Stimulated activated CD4-positive, alpha-beta T cell treated with anti-CD3 and anti-CD28 coated beads, Interleukin-15, amount 100 ng/mL, for 48 hours (primary cell): ENCODE data around the gene LRPPRC.
"Not testable (repeated sequence)": the region's sequence is repeated elsewhere in the genome, so short reads cannot be mapped to it uniquely, and the experiment has no call there.

Experiments used
- DNase-seq, 2 donors: peaks; one replicate each; pipeline ENCODE4 v3.0.0-alpha.2; 2020; ENCODE audit warnings: low read depth in 2 of 2

Gene LRPPRC

DNA sequence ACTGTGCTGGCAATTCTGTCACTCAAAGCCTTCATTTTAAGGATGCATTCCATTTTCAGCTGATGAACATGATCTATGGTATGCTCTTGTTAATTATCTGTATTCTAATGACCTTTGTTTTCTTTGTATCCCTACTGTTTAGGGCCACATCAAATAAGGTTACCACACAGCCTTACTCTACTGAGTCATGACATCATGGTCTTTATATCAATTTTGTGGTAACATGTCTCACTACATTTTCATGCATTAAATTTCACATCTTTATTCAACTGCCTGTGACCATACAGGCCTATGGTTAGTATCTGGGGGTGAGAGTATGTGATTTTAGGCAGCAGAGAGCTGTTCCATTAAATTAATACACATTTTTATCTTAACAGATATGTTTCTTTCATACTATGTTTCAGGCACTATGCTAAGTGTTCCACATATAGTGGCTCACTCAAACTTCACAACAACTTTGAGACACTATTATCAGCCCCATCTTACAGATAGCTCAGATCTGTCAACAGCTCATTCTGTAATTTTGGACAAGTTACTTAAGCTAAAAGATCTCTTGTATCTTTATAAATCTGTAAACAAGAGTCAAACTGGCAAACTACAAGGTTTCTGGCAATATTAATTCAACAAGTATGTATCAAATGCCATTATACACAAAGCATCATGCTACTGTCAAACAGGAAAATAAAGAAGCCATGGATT lies 18.0 kb downstream of the LRPPRC start:
- no peak for DNase-seq

DNA sequence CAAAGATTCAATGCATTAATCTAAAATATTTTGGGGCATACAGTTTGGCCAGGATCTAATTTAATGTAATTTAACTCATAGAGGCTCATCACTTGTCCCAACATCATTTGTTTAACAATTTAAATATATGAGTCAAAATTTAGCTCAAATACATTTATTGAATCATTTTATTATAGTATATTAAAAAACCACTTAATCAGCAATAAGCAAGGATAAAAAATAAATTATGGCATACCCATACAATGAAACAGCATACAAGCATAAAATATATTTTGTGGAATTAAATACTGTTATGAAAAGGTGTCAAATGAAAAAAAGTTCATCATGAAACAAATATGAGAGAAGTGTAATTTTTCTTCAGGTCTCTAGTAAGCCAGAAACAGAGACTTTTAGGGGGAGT lies 34.9 kb downstream of the LRPPRC start:
- DNase-seq, result no peak

DNA sequence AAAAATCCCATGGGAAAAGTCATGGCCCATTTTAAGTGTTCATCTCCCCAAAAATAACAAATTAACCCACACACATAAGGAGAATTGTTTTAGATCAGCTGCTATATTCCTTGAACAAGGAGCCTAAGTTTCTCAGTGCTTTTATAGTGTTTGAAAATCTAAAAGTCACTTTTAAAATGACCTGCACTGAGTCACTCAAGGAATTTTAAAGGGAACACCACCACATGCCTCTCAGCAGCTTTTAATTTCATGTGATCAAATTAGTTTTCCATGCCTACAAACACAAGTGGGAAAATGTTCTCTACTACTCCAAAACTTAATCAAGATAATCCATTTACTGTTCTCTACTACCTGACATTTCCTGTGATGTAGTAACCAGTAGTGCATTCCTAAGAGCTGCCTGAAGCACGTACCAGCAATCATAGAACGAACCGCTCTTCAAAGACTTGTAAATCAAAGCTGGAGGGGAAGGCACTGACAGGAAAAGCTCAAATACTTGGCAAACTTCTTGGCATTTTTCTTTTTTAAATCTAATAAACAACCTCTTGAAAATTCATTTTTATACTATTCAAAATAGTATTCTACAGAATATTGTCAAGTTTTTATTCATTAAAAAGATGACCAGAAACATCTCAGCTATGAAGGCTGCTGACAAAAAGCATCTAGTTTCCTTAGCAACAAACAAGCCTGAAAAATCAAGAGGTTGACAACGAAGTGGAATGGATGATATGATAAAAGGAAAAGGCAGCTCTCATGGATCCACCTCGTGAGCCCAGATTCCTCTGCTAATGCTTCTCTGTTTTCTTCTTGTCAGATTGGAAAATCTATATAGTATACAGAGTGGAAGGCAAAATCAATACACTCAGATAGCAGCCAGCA lies 37.2 kb downstream of the LRPPRC start:
- DNase-seq, result no peak

DNA sequence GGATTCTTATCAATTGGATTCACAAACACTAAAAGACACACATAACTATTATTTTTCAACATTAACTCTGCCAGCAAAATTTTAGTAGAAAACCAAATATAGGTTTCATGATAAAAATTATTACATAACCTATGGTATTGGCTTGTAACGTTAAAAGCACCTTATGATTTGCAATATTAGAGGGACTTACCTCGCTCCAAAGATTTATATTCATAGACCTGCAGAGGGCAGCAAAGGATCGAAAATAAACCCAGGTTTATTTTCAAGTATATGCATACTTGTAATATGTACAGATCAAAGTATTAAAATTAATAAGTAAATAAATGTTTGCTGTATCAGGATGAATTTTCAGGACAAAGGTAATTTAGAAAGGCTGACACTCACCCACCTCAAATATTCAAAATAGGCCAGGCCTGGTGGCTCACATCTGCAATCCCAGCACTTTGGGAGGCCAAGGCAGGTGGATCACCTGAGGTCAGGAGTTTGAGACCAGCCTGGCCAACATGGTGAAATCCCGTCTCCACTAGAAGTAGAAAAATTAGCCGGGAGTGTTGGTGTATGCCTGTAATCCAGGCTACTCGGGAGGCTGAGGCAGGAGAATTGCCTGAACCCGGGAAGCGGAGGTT lies 45.3 kb downstream of the LRPPRC start:
- peak in 1 of 2 donors; percentile 2 for DNase-seq

DNA sequence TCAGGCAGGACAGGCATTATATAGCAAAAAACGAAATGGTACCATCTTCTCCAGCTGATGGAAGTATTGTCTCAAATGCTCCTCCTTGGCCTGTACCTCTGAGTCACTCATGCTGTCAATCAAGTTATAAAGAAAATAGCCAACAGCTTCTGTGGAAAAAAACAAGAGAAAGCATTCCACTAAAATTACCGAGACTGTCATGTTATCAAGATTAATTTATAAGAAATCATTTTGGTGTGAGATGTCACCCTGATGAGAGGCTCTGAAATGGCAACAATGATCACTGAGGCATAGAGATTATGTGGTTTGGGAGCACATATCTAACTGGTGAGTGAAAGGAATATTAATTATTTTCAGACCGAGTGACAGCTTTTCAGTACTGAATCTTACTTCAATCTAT lies 47.4 kb downstream of the LRPPRC start:
- no peak for DNase-seq

DNA sequence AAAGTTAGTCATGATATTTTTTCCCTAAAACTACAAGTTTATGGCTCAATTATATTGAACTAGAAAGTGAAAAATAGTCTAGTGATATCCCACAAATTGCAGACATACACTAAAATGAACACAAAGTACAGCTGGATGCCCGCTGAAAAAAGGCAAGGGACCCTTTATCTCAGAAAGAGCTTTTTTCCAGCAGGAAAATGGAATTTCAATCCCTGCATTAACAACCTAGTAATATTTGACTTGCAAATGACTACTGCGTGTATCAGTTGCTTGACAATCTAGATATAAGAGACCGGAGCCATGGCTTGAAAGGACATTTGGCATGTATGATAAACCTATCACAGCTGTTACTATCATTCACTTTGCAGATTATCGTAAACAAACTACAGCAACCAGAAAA lies 49.1 kb downstream of the LRPPRC start:
- DNase-seq, result no peak

DNA sequence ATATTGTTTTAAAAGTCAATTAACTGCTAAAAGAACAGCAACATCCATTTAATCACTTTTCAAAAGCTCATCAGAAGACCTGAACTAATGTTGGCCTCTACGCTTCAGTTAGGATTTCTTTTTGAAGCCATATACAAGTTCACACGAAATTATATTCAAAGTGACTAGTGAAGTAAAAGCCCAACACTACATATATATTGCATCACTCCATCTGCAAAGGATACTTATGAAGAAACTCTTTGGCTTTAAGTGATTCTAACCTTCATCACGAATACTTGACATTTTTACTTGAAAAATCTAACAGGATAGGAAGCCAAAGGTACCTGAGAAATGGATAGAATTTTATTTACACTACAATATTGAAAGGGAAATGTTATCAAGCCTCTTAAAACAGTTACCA lies 50.4 kb downstream of the LRPPRC start:
- no peak for DNase-seq

DNA sequence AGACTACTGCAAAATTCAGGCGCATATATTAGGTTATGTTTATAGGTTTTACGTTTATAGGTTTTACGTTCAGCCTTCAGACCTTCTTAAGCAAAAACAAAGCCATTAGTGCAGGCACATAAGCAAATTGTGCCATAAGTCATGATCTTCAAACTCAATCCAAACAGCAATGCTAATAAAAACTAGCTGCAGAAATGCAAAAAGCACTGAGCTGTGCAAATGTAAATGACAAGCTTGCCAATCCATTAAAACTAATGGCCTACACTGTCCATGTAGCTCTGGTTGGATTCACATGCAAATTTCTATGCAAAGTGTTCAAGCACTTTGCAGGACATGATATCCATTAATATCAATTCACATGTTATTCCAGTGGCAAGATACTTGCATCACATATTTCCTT lies 50.9 kb downstream of the LRPPRC start:
- DNase-seq, result no peak

DNA sequence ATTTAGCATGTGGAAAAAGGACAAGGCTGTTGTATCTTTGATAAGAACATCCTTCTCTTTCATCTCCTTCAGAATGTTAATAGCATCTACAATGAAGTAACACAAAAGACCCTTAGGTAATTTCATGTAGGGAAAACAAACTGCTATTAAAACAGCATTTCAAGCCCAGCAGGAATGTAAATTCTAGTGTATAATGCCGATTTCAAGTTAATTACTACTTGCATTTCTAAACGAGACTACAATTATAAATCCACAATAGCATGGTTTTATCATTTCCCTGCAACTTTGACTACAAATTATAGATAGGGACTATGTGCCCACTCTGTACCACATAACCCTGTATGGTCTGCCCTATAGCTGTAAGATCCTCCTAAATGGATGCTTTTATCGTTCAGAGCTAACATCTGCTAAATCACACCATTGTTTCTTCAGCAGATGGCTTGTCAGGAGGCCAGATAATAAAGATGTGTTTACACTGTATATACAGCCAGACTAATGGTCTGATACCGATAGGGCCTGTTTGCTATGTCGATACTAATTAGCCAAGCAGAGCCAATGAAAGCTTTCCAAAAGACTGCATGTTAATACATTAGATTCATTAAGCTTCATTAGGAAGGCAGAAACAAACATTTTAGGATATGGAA lies 51.9 kb downstream of the LRPPRC start:
- no peak for DNase-seq

DNA sequence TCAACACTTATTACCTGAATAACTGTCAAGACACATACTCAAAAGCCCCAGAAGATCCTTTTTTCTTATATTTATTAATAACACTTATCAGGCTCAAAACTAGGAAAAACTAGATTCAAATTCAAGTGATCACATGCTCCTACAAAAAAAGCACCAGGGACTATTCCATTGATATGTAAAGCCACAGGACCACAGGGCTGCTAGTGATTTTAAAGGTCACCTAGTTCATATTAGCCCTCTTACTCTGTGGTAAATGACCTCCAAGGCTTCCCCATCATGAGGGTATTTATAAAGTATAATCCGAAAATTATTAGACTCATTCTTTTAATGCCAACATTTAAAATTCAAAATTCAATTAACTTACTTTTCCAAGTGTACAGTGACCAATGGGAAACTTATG lies 52.5 kb downstream of the LRPPRC start:
- no peak for DNase-seq

DNA sequence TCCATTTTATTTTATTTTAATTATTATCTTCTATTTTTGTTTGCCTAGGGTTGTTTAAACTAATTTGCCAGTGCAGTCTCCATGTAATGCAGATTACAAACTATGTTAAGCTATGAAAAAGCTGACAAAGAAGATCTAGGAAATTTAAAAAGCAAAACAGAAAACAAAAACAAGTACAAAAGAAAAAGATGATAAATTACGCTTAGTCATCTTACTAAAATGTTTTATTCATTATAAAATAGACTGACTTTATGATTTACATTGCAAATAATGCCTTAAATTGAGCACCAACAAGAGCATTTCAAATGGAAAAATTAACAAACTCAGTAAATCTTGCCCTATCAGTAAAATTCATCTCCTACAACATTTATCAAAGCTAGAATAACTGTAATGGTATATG lies 52.9 kb downstream of the LRPPRC start:
- DNase-seq, result no peak

DNA sequence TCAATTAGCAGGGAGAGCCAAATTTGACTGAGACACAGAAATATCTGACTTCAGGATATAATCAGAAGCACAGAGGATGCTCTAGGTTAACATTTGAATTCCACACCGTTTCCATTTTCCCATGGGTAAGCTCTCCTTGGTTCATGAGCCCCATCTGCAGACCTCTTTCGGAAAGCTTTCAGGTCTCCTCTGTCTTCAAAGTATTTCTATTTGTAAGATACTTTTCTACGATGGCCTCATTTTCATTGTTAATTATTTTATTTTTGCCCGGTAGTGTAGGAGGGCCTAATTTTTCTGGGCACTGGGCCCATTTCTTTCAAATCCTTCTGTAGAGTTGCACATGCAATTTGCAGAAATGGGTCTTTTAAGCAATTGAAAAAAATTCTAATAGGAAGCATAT lies 53.8 kb downstream of the LRPPRC start:
- DNase-seq, result no peak

DNA sequence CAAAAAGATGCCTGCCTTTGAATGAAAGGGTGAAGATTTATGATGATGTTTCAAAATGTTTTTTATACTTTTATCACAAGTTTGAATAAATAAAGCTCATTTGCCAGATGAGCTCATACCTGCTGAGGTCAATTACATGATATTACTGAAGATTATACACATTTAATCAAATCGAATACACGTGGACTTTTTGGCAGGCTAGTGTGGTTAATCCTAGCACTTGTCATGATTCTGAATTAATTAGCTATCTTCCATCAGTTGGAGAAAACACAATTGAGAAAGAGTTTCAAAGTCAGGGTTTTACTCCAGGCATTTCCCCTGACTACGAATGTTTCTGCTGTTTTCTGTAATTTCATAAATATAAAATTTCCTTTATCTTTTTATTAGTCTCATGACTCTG lies 54.4 kb downstream of the LRPPRC start:
- DNase-seq, result no peak

DNA sequence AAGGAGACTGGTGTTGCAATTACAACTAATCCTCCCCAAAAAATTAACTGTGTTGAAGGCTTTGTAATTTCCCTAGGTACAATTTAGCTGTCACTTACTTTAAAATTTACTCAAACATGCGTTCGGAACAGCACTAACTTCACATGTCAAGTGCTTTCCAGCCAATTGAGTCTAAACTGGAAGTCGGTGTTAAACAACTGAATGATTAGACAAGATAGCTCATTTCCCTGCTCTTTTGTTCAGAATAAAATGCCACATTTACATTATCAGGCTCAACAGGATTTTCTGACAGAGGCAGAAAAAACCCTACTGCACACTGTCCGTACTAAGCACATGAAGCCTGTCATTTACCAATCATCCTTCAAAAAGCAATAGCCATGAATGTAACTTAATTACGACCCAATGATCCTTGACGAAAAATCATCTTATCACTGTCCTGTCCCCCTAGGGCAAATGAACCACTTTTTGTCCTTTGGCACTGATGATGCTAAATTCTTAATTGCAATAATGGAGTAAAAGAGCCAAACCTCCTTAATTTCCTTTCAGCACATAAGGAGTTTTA lies 56.0 kb downstream of the LRPPRC start:
- no peak for DNase-seq

DNA sequence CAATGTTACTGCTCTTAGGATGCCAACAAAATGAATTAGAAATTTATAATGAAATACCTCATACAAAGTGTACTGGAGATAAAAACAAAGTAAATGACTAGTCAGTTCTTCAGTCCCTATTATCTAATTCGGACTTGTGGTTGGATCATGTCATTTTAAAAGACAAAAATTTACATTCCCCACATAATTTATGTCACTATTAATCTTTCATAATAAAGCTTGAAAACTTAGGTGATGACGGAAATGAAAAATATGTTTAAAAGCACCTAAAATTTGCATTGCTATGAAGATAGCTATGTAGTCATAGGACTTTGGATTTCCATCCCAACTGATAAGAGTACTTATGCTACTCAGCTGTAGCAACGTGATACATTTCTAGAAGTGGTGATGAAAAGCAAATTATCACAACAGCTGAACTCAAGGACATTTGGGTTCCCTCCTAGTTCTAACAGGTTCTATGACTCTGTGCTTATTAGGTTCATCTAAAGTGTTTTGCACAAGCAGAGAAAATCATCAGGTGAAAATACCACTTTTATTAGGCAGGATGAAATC lies 58.4 kb downstream of the LRPPRC start:
- DNase-seq, result no peak

DNA sequence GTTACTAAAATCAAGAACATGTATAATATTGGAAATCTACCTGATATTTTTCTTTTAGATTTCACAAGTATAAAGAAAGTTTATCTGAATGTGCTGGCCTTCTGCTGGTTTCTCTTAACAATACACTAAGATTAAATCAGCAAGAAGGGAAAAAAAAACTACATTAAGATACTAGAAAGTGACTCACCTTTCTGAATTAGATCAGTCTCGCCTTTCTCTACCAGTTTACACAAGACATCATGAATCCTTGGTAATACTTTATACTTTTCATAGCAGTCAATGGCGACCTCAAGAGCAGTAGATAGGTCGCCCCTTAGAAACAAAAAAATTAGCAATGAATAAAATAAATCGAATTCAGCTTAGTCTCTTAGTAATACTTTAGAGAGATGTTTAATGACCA lies 61.2 kb downstream of the LRPPRC start:
- no peak for DNase-seq

DNA sequence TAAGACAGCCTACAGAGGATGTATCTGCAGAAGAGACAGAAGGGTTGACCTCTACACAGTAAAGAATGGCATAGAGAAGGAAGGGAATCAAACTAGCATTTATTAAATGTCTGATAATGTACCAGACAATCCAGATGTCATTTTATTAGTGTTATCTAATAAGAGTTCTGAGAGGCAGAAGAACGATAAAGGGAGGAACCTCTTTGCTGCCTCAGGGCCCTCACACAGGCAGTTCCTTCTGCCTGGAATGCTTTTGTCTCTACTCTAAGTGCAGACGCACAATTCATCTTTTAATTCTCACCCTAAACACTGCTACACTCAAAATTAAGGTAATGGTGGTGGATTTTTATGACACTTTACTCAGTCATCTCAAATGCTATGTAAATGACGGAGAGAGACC lies 64.5 kb downstream of the LRPPRC start:
- DNase-seq, result no peak

DNA sequence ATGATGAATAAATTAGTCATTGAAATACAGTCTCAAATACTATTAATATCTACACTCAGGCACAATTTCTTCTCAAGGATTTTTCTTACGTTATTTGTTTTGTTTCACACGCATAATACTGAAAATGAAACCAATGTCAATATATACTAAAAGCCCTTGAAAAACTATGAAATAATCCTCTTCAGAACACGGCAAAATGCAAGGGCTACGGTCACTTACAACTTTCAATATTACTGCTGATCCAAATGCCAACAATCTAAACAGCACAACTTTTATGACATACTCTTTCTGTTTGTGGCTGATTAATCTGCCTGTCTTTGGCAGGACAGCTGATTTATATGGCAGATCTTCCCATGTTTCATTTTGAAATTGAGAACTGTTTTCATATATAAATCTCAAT lies 68.3 kb downstream of the LRPPRC start:
- DNase-seq, result no peak

DNA sequence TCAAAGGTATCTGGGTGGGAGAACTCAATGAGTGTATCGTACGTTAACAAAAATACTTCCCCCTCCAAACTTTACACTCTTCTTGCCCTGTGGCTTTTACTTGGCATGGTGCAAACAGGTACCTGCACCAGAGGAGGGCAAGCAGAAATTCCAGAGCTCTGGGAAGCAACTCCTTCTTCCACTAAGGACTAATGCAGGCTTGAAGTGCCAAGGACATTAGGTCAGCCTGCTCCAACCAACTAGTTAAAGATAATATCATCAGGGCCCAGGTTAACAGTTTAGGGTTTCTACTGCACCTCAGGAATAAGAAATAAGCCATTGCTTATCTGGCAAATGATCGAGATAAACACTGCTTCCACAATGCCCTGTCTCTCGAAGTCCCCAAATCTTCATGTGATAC lies 70.4 kb downstream of the LRPPRC start:
- DNase-seq, result no peak

DNA sequence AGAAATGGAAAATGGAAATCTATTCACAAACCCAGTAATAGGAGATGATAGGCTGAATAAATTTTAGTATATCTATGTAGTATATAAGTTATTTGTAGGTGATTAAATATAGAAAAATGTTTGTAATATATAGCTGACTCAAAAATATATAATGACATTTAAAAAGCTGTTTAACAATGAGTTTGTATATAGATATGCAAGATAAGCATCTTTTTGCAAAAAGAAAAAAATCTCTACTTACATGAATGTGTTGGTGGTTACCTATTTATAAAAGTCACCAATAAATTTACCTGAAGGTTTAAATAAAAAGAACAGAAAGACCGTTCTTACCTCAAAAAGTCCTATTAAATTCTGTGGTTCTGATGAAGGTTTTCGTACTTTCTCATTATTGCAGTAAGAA lies 71.3 kb downstream of the LRPPRC start:
- no peak for DNase-seq

DNA sequence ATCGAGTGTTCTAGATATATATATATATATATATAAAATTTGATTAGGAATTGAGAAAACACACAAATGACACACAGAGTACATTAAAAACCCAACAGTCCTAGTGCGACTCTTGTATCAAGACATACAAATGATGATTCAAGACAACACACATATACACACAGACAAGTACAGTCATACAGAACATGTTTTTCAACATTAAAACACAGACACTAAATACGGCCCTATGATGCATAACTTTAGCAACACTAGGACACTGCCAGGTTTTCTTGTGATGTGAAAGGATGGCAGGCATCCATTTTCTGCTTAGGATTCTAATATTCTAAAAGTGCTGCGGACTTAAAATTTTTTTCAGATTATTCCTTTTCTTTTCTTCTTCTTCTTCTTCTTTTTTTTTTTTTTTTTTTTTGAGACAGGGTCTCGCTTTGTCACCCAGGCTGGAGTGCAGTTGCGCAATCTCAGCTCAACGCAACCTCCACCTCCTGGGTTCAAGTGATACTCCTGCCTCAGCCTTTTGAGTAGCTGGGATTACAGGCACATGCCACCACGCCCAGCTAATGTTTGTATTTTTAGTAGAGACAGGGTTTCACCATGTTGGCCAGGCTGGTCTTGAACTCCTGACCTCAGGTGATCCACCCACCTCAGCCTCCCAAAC lies 84.5 kb downstream of the LRPPRC start:
- not testable (repeated sequence) for DNase-seq
